ENCODE measurements around the gene TNNC2.
"Not testable (repeated sequence)": the region's sequence is repeated elsewhere in the genome, so short reads cannot be mapped to it uniquely, and the experiment has no call there.

The TNNC2 gene

GRCh38 chr20:45797510-45797909, 29.6 kb downstream of the TNNC2 start:
- DNase-seq; in situ Hi-C loops (cut with MboI; ENCODE audit: low pct_unique_long_range_greater_than_20kb, low sequenced_read_pairs): not testable (repeated sequence)

- DNase-seq, result no peak
- in situ Hi-C loops (cut with MboI; ENCODE audit: low pct_unique_long_range_greater_than_20kb, low sequenced_read_pairs), result no loop called here
These were observed 30.6 kb downstream of the TNNC2 start for GRCh38 chr20:45796337-45797065.

- in situ Hi-C loops (cut with MboI; ENCODE audit: low pct_unique_long_range_greater_than_20kb, low sequenced_read_pairs), result no loop called here
- DNase-seq, result peak; percentile 60
These were observed 34.6 kb downstream of the TNNC2 start for GRCh38 chr20:45792317-45793118.

GRCh38 chr20:45788351-45788750, 38.8 kb downstream of the TNNC2 start:
- in situ Hi-C loops (cut with MboI; ENCODE audit: low pct_unique_long_range_greater_than_20kb, low sequenced_read_pairs), result no loop called here
- no peak for DNase-seq

GRCh38 chr20:45783656-45784294, 43.3 kb downstream of the TNNC2 start:
- in situ Hi-C loops (cut with MboI; ENCODE audit: low pct_unique_long_range_greater_than_20kb, low sequenced_read_pairs), result no loop called here
- DNase-seq, result no peak

- in situ Hi-C loops (cut with MboI; ENCODE audit: low pct_unique_long_range_greater_than_20kb, low sequenced_read_pairs), result no loop called here
- DNase-seq, result no peak
These were observed 44.2 kb downstream of the TNNC2 start for GRCh38 chr20:45782890-45783289.

GRCh38 chr20:45781391-45781931, 45.7 kb downstream of the TNNC2 start:
- no peak for DNase-seq
- in situ Hi-C loops (cut with MboI; ENCODE audit: low pct_unique_long_range_greater_than_20kb, low sequenced_read_pairs), result no loop called here

GRCh38 chr20:45780159-45780558, 47.0 kb downstream of the TNNC2 start:
- DNase-seq, result no peak
- in situ Hi-C loops (cut with MboI; ENCODE audit: low pct_unique_long_range_greater_than_20kb, low sequenced_read_pairs), result no loop called here

GRCh38 chr20:45779011-45779915, 47.8 kb downstream of the TNNC2 start:
- in situ Hi-C loops (cut with MboI; ENCODE audit: low pct_unique_long_range_greater_than_20kb, low sequenced_read_pairs), result no loop called here
- DNase-seq, result no peak

GRCh38 chr20:45776931-45777330, 50.2 kb downstream of the TNNC2 start:
- no peak for DNase-seq
- in situ Hi-C loops (cut with MboI; ENCODE audit: low pct_unique_long_range_greater_than_20kb, low sequenced_read_pairs), result no loop called here

GRCh38 chr20:45775411-45775810, 51.7 kb downstream of the TNNC2 start:
- in situ Hi-C loops (cut with MboI; ENCODE audit: low pct_unique_long_range_greater_than_20kb, low sequenced_read_pairs), result no loop called here
- DNase-seq, result no peak

GRCh38 chr20:45774945-45775344, 52.2 kb downstream of the TNNC2 start:
- no peak for DNase-seq
- in situ Hi-C loops (cut with MboI; ENCODE audit: low pct_unique_long_range_greater_than_20kb, low sequenced_read_pairs), result loop anchor here (25.0 kb wide), 2 partner anchors 163 to 463 kb away; partner anchors contain the start of genes MATN4 and RBPJL
